HG03342 (cell line): ENCODE measurements around the gene MED15.
"Not testable (repeated sequence)": the region's sequence is repeated elsewhere in the genome, so short reads cannot be mapped to it uniquely, and the experiment has no call there.

Experiments
- ATAC-seq: cut with Tn5 transposase; IDR thresholded peaks from one replicate; pipeline ENCODE4 v1.9.1; 2021; ENCODE audit warnings: mild to moderate bottlenecking, moderate library complexity; ENCODE audit not compliant: unreplicated experiment

The MED15 gene

DNA sequence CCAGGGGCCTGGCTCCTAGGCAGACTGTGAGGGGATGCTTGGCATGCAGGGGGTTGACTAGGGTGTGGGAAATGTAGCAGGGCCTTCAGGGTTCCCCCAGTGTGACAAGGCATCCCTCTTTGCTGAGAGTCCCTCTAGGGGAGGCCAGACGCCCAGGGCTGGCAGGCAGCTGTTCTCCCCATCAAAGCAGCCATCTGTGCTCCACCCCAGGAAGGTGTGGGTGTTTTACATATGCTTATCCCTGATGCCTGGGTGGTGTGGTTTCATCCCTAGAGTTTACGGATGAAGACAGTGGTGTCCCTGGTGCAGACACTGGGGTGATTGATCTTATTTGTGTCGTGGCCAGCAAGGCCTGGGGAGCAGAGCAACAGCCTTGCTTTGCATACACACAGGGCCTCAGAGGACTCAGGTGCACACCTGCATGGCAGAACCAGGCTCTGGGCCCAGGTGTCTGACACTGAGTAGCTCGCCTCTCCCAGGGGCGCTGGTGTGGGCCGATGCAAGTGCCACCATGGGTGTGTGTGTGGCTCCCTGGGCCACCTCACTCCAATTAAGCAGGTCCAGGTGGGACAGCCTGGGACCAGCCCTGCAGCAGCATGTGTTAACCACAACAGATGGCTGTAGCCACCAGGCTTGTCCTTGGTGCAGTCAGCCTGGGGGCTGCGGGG lies 74.2 kb downstream of the MED15 start:
- no peak for ATAC-seq

DNA sequence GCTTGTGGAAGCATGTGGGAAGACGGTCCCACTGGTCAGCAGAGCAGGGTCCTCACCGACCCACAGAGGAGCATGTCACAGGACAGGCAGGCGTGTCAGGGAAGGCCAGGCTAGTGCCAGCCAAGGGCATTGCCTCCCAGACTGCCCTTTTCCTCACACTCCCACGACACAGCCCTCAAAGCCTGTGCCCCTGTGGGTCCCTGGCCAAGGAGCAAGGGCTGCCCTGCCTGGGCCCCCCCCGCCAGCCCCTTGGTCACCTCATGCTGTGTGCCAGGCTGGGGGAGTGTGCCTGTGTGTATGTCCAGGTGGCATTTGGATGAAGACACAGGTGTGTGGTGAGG lies 74.7 kb downstream of the MED15 start:
- ATAC-seq: no peak

DNA sequence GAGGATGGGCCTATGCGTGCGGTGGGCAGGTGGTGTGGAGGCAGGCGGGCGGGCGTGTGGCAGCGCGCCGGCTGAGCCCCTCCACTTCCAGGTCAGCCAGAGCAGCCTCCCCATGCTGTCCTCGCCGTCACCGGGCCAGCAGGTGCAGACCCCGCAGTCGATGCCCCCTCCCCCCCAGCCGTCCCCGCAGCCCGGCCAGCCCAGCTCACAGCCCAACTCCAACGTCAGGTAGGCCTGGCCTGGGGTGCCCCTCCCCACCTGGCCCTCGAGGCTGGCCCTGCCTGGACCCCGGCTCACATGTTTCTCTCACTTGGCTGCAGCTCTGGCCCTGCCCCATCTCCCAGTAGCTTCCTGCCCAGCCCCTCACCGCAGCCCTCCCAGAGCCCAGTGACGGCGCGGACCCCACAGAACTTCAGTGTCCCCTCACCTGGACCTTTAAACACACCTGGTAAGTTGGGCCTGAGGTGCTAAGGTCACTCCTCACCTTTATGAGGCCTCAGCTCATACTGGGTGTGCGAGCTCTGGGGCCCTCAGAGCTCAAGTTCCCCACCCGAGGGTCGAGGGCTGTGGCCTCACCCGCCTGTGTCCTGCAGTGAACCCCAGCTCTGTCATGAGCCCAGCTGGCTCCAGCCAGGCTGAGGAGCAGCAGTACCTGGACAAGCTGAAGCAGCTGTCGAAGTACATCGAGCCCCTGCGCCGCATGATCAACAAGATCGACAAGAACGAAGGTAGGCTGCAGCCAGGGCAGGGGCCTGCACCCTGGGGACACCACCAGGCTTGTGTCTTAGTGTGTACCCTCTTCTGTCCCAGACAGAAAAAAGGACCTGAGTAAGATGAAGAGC lies 75.3 kb downstream of the MED15 start:
- no peak for ATAC-seq

DNA sequence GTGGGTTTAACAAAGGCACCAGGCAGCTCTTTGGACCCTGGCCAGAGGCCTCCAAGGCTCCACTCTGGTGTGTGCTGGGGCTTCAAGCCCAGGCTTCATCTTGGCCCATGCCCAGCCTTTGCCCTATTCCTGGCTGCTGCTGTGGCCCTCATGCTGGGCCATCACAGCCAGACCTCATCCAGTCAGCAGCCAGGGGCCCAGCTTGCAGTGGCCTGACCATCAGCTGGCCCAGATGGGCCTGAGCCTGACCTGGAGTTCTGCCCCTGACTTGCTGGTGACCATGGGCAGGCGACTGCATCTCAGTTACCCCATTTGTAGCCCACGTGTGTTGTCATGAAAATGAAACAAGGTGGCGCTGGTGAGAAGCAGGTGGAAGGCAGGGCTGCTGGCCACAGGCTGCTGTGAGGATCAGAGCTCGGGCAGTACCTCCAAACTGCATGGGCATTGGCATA lies 76.1 kb downstream of the MED15 start:
- ATAC-seq: no peak

DNA sequence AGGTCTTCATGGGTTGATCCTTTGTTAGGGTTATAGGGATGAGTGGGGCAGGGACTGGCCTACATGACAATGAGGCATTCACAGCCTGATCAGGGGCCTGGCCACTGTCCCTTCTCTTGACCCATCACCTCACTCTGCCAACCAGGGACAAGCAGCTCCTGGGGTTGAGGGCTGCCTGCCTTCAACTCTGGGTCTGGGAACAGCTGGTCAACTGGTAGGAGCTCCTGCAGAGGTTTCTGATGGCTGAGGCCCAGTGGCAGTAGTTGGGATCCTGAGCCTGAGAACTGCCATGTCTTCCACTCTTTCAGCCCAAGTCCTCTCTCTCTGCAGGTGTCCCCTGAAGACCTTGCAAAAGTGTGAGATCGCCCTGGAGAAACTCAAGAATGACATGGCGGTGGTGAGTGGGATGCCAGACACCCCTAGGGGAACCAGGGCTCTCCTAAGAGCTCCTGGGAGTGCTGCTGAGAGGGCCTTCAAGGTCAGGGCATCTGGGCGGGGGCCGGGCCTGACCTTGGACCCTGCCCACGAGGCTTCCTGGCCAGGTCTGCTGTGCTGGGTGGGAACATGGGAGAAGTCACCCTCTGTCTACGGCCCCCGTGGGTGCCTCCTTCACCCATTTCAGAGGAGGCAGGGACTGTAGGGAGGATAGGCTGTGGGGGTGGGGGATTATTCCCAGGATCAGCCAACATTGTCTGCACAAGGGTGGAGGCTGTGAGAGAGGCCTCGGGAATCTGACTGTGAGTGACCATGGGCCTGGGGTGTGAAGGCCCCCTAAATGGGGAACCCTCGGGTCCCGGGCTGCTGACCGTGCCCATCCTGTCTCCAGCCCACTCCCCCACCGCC lies 76.8 kb downstream of the MED15 start:
- no peak for ATAC-seq

DNA sequence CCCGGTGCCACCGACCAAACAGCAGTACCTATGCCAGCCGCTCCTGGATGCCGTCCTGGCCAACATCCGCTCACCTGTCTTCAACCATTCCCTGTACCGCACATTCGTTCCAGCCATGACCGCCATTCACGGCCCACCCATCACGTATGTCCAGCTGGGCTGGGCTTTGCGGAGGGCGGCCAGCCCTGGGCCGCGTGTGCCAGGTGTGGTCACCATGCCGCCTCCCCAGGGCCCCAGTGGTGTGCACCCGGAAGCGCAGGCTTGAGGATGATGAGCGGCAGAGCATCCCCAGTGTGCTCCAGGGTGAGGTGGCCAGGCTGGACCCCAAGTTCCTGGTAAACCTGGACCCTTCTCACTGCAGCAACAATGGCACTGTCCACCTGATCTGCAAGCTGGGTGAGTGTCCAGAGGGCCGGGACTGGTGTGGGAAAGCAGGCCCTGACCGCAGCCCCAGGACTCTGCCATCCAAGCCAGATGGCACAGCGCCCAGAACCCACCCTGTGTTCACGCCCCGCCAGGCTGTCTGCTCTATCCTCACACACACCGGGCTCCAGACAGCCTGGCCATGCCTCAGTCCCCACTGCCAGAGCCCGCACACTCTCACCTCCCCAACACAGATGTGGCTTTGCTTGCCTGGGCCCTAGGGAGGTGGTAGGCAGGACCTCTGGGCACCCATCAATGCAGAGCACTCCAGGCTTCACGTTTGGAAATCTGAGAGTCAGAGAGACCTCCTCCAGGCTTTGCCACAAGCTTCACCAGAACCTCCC lies 77.6 kb downstream of the MED15 start:
- no peak for ATAC-seq

DNA sequence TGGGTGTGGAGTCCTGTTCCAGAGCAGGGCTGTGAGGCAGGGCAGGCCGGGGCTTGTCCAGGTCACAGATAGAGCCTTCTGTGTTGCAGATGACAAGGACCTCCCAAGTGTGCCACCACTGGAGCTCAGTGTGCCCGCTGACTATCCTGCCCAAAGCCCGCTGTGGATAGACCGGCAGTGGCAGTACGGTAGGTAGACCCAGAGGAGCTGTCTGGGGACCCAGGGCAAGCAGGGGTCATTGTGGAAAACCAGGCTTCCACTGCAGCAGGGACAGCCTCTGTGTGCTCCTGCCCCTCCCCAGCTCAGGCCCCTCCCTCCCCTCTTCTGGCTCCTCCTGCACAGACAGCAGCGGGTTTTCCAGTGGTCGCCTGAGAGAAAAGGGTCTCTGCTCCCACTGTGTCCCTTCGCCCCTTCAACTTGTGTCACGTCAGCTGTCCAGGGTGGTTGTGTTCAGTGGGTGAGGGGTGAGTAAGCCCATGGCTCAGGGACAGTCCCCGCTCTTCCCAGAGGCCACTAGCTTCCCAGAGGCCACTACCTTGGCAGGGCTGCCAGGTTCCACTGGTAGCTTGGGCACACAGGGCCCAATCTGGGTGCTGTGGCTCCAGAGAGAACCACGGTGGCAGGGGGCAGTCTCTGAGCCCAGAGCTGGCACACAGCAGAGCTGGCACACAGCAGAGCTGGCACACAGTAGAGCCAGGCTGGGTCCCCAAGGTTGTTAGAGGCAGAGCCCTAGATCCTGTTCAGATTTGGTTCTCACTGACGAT lies 78.4 kb downstream of the MED15 start:
- no peak for ATAC-seq

DNA sequence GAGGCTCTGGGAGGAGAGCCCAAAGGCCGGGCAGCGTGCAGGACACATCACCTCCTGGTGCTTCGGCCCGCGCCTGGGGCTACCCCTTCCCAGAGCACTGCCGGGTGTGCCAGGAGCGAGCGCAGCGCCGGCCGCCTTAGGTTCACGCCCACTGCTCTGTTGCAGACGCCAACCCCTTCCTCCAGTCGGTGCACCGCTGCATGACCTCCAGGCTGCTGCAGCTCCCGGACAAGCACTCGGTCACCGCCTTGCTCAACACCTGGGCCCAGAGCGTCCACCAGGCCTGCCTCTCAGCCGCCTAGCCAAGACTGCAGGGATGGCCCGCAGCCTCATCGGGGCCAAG lies 79.0 kb downstream of the MED15 start:
- no peak for ATAC-seq

DNA sequence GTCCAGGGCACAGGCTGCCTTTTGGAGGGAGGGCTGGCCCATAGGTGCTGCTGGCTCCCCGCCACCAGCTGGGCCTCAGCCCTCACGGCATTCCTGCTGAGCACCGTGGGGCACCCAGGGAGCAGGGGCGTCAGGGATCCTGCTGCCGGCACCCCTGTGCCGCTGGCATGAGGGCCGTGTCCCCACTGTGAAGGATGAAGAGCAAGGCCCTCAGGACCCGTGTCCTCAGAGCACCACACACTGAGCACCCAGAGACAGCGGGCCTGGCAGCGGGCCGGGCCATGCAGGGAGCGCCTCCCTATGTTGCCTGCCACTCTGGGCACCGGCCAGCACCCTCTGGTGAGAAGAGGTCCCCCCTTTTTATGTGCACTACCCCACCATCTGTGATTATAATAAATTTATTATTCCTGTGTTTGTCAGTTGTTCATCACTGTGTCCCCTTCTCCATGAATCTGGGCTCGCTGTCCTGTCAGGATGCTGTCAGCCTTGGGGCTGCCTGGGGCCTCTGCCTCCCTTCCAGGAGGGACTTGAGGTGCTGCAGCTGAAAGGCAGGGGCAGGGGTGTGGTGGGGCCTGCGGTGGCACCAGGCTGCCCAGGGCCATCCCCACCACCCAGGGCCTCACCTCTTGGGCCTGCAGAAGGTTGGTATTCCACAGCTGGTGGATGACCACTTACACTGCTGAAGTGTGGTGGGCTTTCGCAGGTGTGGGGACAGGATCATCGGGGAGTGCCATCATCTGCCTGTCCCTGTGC lies 80.0 kb downstream of the MED15 start:
- ATAC-seq: no peak

DNA sequence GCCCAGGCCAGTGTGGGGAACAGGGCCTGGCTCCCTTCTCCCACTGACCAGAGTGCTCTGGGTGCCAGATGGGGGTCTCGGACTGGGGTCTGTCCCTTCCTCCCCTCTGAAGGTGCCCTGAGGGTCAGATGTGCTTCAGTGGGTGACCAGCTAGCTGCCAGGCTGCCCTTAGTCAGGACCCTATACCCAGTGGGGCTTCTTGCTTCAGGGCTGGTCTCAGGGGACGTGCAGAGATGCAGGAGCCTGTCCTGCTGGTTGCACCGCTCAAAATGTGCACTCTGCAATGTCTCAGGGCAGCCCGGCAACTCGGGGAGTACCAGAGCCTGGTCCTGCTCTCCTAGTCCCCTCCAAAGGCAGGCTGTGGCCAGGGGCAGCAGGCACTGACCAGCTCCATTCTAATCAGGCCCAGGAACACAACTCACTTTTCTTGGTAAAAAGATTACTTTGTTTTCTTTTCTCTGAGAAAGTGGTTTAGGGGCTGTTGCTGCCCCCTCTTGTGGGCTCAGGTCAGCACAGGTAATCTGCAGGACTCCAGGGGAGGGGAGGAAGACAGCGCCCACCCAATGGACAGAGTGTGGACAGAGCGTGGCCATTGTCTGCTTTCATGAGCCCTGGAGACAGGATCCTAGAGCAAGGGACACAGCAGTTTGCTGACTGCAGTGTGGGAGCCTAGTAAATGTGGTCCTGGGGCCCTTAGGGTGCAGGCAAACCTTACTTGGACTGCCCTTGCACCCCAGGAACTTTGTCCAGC lies 80.9 kb downstream of the MED15 start:
- no peak for ATAC-seq

DNA sequence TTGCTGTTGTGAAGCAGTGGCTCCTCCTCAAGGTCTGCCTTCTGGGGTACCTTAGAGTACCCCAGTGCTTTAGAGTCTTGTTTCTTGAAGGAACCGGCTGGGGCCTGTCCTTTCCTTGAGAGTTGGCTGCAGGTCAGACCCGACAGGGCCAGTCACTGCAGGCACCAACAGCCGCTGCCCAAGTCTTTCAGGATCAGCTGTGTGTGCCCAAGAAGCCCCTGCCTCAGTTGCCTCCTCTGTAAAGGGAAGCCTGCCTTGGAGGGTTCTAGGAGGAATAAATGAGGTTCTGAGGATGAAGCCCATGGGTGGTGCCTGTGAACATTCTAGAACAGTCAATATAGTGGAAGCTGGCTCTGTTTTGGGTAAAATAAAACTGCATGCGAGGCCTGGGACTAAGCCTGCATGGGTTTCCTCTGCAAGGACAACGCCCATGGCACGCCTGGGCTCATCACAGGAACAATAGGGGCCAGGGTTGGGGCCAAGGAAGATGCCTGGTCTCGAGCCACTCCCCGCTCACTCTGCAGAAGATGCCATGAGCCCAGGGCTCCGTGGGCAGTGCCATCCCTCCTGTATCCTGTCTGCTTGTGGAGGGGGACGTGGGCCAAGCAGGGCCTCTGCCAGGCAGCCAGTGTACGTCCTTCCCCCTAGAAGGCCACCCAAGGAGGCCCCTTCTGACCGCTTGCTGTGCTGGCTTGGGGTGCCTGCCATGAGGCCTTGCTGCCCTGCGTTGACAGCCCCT lies 81.6 kb downstream of the MED15 start:
- no peak for ATAC-seq

DNA sequence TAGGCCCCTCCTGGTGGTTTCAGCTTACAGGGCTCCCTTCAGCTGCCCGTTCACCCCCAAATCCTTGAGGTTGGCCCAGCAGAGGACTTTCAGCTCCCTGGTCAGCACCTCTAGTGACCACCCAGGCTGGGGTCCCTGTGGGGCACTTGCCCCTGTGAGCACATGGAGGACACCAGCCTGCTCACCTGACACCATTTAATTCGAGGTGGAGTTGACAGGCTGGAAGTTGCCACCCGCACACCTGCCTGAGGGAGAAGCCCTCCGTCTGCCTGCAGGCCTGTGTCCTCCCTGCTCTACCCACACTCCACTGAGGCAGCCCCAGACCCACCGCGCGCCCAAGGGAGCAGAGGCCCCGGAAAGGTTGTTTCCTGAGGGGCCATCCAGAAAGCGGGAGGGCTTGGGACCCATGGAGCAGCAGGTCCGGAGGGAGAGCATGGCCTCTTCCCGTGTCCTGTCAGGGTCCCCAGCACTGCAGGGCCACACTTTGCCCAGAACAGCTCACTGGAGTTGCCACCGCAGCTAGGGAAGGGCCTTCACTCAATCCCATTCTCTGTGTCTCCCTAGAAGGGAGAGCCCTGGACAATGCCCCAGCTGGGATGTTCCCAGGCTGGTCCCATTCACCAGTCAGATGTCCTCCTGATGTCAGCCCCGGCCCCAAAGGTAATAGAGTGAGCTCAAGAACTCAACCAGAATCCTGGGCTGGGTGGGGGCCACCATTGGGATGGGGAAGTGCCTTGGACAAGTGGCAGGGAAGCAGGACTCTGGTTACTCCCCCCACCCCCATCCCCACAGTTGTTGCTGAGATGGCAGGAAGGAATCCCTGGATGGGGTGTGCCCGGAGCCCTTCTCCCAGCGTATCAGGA lies 82.4 kb downstream of the MED15 start:
- no peak for ATAC-seq

DNA sequence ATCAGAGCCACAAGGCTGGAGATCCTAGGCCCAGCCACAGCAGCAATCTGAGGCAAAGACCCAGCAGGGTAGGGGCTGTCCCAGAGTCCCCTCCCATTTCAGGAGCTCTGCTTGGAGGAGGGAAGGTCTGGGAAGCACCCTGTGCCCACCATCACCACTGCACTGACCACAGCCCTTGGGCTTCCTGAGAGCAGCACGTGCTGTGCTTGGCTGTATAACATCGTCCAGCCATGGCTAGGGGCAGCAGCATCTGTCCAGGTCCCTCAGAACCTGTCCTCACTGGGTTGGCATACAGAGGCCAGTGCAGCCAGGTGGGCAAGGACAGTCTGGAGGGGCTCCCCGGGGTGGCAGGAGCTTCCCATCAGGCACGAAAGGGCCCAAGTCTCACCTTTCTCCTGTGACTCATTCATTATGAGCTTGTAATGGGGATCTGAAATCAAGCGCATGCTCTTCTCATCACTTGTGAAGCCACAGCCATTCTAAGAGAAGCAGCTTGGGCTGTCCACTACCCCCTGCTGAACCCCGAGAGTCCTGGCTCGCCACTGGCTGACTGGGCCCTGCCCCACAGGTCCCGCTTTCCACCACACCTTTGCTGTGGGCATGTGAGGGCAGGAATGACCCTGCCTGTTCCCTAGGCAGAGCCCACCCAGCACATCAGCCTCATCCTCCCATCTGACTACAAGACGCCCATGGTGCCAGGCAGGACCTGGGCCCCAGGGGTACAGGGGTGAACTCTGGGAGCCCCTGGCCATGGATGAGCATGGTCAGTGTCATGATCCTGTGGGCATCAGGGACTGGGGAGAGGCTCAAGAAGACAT lies 83.3 kb downstream of the MED15 start:
- no peak for ATAC-seq

DNA sequence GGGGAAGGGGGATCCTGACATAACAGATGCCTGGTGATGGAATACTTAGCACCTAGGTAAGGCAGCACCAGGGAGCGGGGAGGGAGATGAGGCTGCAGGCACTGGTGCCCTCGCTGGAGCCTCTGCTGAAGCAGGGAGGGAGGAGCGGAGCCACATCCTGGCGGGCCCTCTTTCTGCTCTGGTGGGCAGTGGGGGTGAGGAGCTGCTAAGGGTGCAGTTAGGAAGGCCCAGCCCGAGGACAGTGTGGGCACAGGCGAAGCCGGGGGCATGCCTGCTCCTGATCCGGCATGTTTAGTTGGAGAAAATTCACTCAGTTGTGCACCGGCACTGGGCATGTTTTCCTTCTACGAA lies 83.9 kb downstream of the MED15 start:
- ATAC-seq: no peak

DNA sequence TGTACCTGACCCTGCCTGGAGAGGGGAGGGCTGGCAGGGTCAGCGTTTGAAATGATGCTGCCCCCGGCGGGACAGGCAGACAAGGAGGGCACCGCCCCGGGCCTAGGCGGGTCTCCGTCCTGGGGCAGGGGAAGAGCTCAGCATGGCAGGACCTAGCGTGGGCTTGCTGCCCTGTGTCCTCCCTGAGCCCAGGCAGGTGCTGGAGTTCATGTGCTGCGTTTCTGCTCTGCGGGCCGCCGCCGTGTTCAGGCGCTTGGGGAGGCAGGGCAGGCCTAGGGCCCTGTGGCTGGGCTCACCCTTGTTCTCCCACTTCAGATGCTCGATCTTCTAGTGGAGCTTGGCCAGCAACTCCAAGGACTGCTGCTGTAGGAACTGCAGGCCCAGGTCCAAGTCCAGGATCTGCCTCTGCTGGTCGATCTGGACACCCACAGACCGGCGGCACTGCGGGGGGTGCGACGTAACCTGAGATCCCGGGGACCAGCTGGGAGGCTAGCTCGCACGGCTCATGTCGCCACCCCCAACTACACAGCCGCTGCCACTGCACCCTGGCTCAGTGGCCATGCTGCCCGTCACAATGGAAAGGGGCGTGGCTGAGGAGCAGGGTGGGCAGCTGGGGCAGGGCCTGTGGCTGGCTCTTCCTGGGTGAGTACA lies 84.4 kb downstream of the MED15 start:
- ATAC-seq: no peak

DNA sequence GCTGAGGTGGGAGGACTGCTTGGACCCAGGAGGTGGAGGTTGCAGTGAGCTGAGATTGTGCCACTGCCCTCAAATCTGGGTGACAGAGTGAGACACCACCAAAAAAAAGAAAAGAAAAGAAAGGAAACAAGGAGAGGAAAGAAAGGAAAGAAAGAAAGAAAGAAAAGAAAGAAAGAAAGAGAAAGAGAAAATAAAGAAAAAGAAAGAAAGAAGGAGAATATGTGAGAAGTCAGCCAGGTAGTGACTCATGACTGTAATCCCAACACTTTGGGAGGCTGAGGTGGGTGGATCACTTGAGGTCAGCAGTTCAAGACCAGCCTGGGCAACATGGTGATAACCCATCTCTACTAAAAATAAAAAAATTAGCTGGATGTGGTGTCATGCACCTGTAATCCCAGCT lies 86.6 kb downstream of the MED15 start:
- not testable (repeated sequence) for ATAC-seq
